Endothelial cell of umbilical vein (primary cell): ENCODE results near the gene FAM180A. TPM values are rescaled to one million over a fixed set of nuclear protein-coding genes. Genes with fewer than 3 reads are reported as not detected.

ENCODE experiments used
- BruUV-seq: library from RNA; stranded (reverse); fragments of 400-500 nt; replicated peaks from 2 replicates; lab custom pipeline; 2021; lab: Mats Ljungman, UMichigan
- CTCF ChIA-PET: fragments of 300-600, 350-600 bp; sonication (Branson Sonifier 250); formaldehyde crosslinking; loops from one replicate; lab custom pipeline; 2021; ENCODE audit warnings: antibody characterized with exemption, inconsistent platforms; lab: Charles Lee
- POLR2A ChIA-PET: fragments of 300-600, 350-600 bp; sonication (Branson Sonifier 250); formaldehyde crosslinking; loops from one replicate; lab custom pipeline; 2021; ENCODE audit warnings: antibody characterized with exemption, inconsistent platforms; lab: Charles Lee
- DNase-seq: peaks from one replicate; pipeline ENCODE4 v3.0.0-alpha.2; 2011; ENCODE audit warnings: low read depth, low spot score
- FAIRE-seq: peaks from 2 replicates; lab custom pipeline; 2011; peaks lifted over from hg19 to GRCh38; lab: Jason Lieb, UNC
- H2AFZ ChIP-seq: 2 replicates; pipeline ENCODE4 v1.6.0; 2012; ENCODE audit warnings: low read depth, low read length, control low read depth, inconsistent platforms
- H3K27ac ChIP-seq: 2 replicates; pipeline ENCODE4 v1.5.1; 2011; ENCODE audit warnings: low read depth, mild to moderate bottlenecking, control low read depth, low read length, moderate library complexity; ENCODE audit not compliant: insufficient read depth
- H3K27me3 ChIP-seq, 2 experiments: 2 replicates each; pipeline versions ENCODE4 v1.6.0 to v1.6.1; 2011; ENCODE audit warnings: low read length in 2 of 2, mixed read lengths in 1 of 2; ENCODE audit not compliant: control insufficient read depth in 2 of 2, insufficient read depth in 2 of 2
- H3K36me3 ChIP-seq, 2 experiments: 2 replicates in 1 of 2; 3 replicates in 1 of 2; pipeline ENCODE4 v1.5.1; 2011; ENCODE audit warnings: low read length in 2 of 2, mild to moderate bottlenecking in 1 of 2, moderate library complexity in 1 of 2; ENCODE audit not compliant: control insufficient read depth in 2 of 2, insufficient read depth in 2 of 2; ENCODE audit errors: extremely low read depth in 1 of 2
- H3K4me1 ChIP-seq: 3 replicates; pipeline ENCODE4 v1.5.1; 2011; ENCODE audit warnings: mild to moderate bottlenecking, low read length; ENCODE audit not compliant: control insufficient read depth, insufficient read depth; ENCODE audit errors: extremely low read depth
- H3K4me2 ChIP-seq: 2 replicates; pipeline ENCODE4 v1.6.1; 2011; ENCODE audit warnings: low read length, control low read depth, mixed read lengths; ENCODE audit not compliant: insufficient read depth
- H3K4me3 ChIP-seq, 3 experiments: fragments of 200-600 bp in 1 of 3; sonication (generic), shearing (Covaris generic) in 1 of 3; replicated peaks in 1 of 3; 2 replicates each; pipeline ENCODE4 v1.5.1; 2011 to 2016; ENCODE audit warnings: control low read depth in 3 of 3, low read length in 3 of 3, mild to moderate bottlenecking in 2 of 3, inconsistent platforms in 1 of 3, low read depth in 1 of 3, moderate library complexity in 1 of 3; ENCODE audit not compliant: insufficient read depth in 1 of 3
- H3K79me2 ChIP-seq: 2 replicates; pipeline ENCODE4 v1.6.0; 2012; ENCODE audit warnings: low read length, inconsistent platforms; ENCODE audit not compliant: control insufficient read depth, insufficient read depth
- H3K9ac ChIP-seq: replicated peaks from 2 replicates; pipeline ENCODE3; 2011; ENCODE audit warnings: low read length, control low read depth; ENCODE audit not compliant: insufficient read depth; ENCODE audit errors: extremely low read depth
- H3K9me1 ChIP-seq: replicated peaks from 3 replicates; pipeline ENCODE4 v1.6.0; 2011; ENCODE audit warnings: mild to moderate bottlenecking, low read length; ENCODE audit not compliant: control insufficient read depth, insufficient read depth; ENCODE audit errors: extremely low read depth
- H3K9me3 ChIP-seq: replicated peaks from 2 replicates; pipeline ENCODE4 v1.5.1; 2012; ENCODE audit warnings: low read length, inconsistent platforms; ENCODE audit not compliant: control insufficient read depth, insufficient read depth
- H4K20me1 ChIP-seq: replicated peaks from 2 replicates; pipeline ENCODE3; 2011; ENCODE audit warnings: mild to moderate bottlenecking, low read length; ENCODE audit not compliant: control insufficient read depth, insufficient read depth; ENCODE audit errors: extremely low read depth
- CTCF ChIP-seq, 2 donors: IDR thresholded peaks; 1 replicate in 1 of 2; 2 replicates in 1 of 2; pipeline ENCODE4 v1.5.1; 2011; ENCODE audit warnings: low read length in 2 of 2, mild to moderate bottlenecking in 2 of 2, moderate library complexity in 2 of 2, control low read depth in 1 of 2, inconsistent platforms in 1 of 2, low read depth in 1 of 2; ENCODE audit not compliant: insufficient read depth in 1 of 2; ENCODE audit errors: extremely low read depth in 1 of 2
- EZH2 ChIP-seq: IDR thresholded peaks from 2 replicates; pipeline ENCODE4 v1.6.1; 2012; ENCODE audit warnings: borderline replicate concordance, low read depth, mild to moderate bottlenecking, moderate library complexity, low read length, inconsistent platforms; ENCODE audit not compliant: severe bottlenecking
- FOS ChIP-seq: IDR thresholded peaks from 2 replicates; pipeline ENCODE4 v1.6.1; 2011; ENCODE audit warnings: mild to moderate bottlenecking, low read length, moderate library complexity, borderline replicate concordance; ENCODE audit not compliant: insufficient read depth
- GATA2 ChIP-seq: IDR thresholded peaks from 2 replicates; pipeline ENCODE4 v1.7.0; 2011; ENCODE audit warnings: low read depth, mild to moderate bottlenecking, moderate library complexity, mixed read lengths, low read length; ENCODE audit not compliant: insufficient read length, insufficient read depth
- JUN ChIP-seq: IDR thresholded peaks from 2 replicates; pipeline ENCODE4 v1.6.1; 2011; ENCODE audit warnings: borderline replicate concordance, low read depth; ENCODE audit not compliant: insufficient read length, insufficient read depth
- MYC ChIP-seq: IDR thresholded peaks from one replicate; pipeline ENCODE4 v1.6.1; 2011; ENCODE audit warnings: mild to moderate bottlenecking, low read depth, low read length
- POLR2A ChIP-seq: IDR thresholded peaks from 2 replicates; pipeline ENCODE4 v1.6.1; 2012; ENCODE audit warnings: low read depth, mild to moderate bottlenecking, control low read depth, low read length
- POLR2AphosphoS5 ChIP-seq: IDR thresholded peaks from 2 replicates; pipeline ENCODE4 v1.6.1; 2012; ENCODE audit warnings: low read depth, mild to moderate bottlenecking, control low read depth, low read length, moderate library complexity; ENCODE audit not compliant: insufficient read depth
- dilution Hi-C: fragments of 300-500 bp; cut with MboI; formaldehyde crosslinking; loops from one replicate; pipeline ENCODE4 v1.15.0; 2019; ENCODE audit warnings: low sequenced_read_pairs; ENCODE audit not compliant: extremely low pct_ligation_motif_present
- intact Hi-C: fragments of 100-400 bp; cut with micrococcal nuclease; formaldehyde crosslinking; loops from one replicate; pipeline ENCODE4 v1.10.0; 2022
- polyA plus RNA-seq, 4 experiments: library from polyadenylated mRNA; depleted of rRNA in 3 of 4; stranded (reverse) in 3 of 4; unstranded in 1 of 4; fragments of >200 nt; gene quantifications; 2 replicates each; pipeline versions ENCODE4 v1.2.1 to v1.2.3, GENCODE V29; 2011 to 2012; ENCODE audit warnings: missing spikeins in 1 of 4
- total RNA-seq: library from RNA; stranded (reverse); gene quantifications from 2 replicates; pipeline ENCODE4 v1.2.3, GENCODE V29; 2021
- TF ChIP-seq, protein P1 (sequence below): IDR thresholded peaks from 2 replicates; pipeline ENCODE4 v1.6.1; 2011; ENCODE audit not compliant: insufficient read depth, insufficient read length

Gene FAM180A
- total and polyA plus RNA-seq, 2 donors (not counting 3 experiments of a cell fraction or from before 2014, with no cell fraction given), result not detected

- ChIA-PET CTCF (no interaction called here), POLR2A (no interaction called here)
- H3K9me1 ChIP-seq, result no peaks in the 10 kb centered on the region
- no peak overlapping the region for H3K27ac ChIP-seq
- H3K9ac ChIP-seq, result no peak overlapping the region
- H3K9me3 ChIP-seq, result no peaks in the 10 kb centered on the region
- no peaks in the 10 kb centered on the region for H3K36me3 ChIP-seq
- H3K4me1 ChIP-seq, result peaks cover 14% of the 10 kb centered on the region
- no peak for TF ChIP-seq CTCF (IDR thresholded peaks at IDR 0.05; ENCODE audit: extremely low read depth in 1 of 2, insufficient read depth in 1 of 2, low read depth in 1 of 2, low read length in 2 of 2)
- no peak for TF ChIP-seq EZH2
- no peak for TF ChIP-seq POLR2A
- TF ChIP-seq FOS, result no peak
- TF ChIP-seq, protein P1, sequence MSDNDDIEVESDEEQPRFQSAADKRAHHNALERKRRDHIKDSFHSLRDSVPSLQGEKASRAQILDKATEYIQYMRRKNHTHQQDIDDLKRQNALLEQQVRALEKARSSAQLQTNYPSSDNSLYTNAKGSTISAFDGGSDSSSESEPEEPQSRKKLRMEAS, result no peak
- no peak for TF ChIP-seq MYC
- TF ChIP-seq JUN, result no peak
- TF ChIP-seq GATA2, result no peak
- no peak for TF ChIP-seq POLR2AphosphoS5
- no peak overlapping the region for H2AFZ ChIP-seq
- H3K27me3 ChIP-seq, result no peaks in the 10 kb centered on the region
- no peaks in the 10 kb centered on the region for H4K20me1 ChIP-seq
- H3K79me2 ChIP-seq, result no peaks in the 10 kb centered on the region
- dilution Hi-C loops, result no loop called here
- no peak overlapping the region for H3K4me3 ChIP-seq
- intact Hi-C loops, result no loop called here
- H3K4me2 ChIP-seq, result no peak overlapping the region
- FAIRE-seq (no peak), DNase-seq (no peak)
- BruUV-seq, result no TSS peak
These were observed 7.6 kb upstream of the FAM180A start for GRCh38 chr7:135756191-135756590.
